Urothelium cell line (cell line): ENCODE results near the gene PANX1.
A peak's percentile ranks its signal among the peaks of the same experiment; 100 is the strongest.
"Not testable (repeated sequence)": the region's sequence is repeated elsewhere in the genome, so short reads cannot be mapped to it uniquely, and the experiment has no call there.

Experiments
- DNase-seq: peaks from one replicate; pipeline ENCODE4 v3.0.0; 2011; ENCODE audit warnings: low spot score, mixed read lengths
- FAIRE-seq: peaks from 2 replicates; lab custom pipeline; 2011; peaks lifted over from hg19 to GRCh38; lab: Jason Lieb, UNC

PANX1 gene

DNA sequence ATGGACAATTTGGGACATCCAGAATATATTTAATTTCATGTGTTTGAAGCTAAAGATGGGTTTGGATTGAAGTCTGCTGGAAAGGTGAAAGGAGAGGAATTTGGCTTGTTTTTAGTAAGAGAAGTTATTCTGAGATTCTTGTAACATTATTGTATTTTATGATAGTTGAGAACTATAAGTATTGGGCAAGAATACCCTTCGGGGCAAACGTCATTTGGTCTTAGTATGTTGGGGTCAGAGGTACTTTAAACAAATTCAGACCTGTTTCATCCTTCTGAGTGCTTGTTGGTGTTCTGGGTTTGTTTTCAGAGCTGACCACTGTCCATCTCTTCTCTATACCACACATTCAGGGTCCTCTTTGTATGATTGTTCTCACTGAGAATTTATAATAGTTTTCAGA, 19.5 kb downstream of the PANX1 start:
- no peak for FAIRE-seq
- DNase-seq: no peak

DNA sequence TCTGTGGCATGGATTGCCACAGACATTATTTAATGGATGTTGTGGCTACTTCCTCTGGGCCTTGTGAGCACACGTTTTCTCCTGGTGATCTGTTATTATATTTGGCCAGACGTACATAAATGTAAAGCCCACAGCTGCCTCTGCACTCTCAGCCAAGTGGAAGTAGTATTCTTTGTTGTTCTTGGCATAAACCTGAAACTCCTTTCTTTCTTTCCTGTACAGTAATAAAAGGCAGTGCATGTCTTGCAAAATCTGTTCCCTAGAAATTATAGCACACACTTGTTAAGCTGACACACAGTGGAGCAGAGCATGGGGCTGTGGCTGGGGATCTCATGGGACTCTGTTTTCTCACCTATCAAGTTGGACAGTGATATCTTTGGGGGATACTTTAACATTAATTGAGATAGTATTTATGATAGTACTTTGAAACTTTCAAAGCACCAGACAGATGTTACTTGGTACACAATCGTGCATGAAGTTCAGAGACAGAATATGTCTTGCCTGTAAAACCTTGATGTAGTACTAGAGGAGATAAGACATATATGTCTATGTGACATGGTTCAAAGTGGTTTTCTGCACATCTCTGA, 20.9 kb downstream of the PANX1 start:
- FAIRE-seq: no peak

DNA sequence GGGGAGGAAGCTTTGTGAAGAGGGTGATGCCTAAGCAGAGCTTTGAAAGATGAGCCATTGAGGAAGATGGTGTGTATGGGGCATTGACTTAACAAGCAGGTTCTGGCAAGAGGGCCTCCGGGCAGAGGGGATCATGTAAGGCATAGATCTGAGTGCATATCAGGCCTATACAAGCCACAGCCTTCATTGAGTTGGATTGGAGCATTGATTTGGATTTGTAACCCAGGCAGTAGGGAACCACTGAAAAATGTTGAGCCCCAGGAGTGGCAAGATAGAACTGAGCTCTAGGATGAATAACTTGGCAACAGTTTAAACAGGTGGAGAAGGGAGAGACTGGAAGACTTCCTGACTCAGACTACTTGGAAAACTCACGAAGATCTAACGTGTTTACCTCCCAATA, 21.4 kb downstream of the PANX1 start:
- no peak for FAIRE-seq
- DNase-seq: no peak

More for the DNA sequence above, 20.9 kb downstream of the PANX1 start:
- no peak for DNase-seq

DNA sequence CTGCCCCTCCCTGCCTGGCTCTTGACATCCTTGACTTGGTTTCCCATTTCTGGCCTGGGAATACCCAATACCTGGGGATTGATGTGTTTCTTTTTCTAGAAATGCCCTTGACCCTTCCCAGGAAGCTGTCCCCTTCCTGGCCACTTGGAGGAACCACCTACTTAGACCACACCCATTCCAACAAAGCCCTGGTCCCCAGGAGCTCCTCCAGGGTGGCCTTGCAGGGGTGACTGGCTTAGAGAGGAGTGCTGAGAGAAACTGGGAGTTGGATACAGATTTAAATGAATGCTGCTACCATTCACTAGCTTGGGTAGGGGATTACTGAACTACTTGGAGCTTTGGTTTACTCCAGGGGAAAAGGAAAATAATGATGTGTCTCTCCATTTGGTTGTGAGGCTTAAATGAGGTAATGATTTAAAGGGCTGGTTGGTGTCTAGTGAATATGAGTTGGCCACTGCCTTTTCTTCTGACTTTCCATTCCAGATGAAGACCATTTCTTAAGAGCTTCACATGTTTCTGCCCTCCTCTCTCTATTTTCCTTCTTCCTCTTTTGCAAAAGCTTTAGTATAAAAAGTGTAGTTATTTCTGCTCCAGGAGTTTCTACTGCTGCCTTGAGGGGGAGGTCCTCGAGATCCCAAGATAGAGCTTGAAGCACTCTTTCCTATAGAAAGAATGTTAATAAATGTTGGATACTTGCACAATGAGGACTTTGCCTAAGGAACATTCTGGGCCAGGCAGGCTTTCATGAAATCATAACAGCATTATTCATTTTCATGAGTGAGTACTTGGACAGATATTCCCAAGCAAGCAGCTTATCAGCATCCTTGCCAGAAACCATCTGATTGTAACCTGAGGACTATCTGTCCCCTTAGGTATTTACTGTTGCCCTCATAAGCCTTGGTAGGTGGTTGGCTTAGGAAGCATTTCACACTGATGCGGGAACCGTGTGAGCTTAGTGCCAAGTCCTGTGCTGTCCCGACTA, 22.4 kb downstream of the PANX1 start:
- DNase-seq: no peak
- FAIRE-seq: no peak

DNA sequence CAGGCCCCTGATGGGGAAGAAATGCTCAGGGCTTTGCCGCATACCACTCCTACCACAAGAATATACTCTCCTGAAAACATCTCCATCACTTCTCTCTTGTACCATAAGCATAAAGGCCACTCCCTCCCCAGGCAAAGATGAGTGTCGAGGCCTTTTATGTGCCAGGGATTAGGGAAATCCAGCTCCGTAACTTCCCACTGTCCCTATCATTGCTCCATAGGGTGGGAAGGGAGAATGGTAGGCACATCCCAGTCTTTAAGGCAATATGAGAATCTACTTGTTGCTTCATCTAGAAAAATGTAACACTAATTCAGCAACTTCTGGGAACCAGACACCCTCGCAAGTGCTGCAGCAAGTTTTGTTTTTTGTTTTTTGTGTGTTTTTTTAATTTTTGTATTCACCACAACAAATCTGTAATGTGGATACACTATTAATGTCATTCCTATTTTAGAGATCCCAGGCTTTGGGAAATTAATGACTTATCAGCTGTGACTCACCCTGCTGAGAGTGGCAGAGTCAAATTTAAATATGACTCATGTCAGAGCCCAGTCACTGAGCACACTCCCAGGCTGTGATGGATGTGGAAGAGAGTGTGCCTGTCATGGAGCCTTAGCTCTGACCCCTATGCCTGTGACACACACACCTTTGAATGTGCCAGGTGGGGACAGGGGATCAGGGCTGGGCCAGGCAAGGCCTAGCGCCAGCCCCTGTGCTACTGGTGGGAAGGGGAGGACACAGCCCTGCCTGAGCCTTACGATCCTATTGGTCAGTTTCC, 23.4 kb downstream of the PANX1 start:
- peak; percentile 91 for DNase-seq
- FAIRE-seq: no peak

DNA sequence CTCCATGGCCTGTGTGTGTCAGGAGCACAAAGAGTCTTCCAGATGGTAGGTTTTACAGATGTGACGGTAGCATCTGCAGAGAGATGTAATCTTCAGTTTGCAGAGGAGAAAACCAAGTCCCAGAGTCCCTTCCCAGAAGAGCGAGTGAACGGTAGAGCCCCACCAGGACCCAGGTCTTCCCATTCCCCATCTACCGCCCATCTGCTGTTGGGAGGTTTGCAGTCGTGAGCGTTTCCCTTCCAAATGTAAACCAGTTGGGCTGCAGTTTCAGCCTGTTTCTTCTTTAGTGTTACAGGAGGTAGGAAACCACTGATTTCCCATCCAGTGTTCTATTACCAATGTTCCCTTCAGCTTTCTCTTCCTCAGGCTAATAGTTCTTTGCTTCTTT, 24.0 kb downstream of the PANX1 start:
- no peak for DNase-seq
- no peak for FAIRE-seq

DNA sequence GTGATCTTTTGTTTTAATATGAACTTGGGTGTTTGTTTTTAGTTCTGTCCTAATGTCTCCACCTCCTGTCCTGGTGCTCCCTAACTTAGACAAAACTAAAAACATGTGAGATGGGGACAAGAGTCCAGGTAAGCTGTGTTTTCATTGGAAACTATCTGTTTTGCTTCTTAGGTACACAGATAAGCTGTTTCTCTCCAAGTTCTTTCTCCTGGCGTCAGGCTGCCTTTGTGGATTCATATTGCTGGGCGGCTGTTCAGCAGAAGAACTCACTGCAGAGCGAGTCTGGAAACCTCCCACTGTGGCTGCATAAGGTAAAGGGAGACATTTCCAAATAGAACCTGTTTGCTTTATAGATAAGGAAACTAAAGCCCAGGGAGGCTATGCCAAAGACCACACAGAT, 24.7 kb downstream of the PANX1 start:
- DNase-seq (no peak), FAIRE-seq (no peak)

DNA sequence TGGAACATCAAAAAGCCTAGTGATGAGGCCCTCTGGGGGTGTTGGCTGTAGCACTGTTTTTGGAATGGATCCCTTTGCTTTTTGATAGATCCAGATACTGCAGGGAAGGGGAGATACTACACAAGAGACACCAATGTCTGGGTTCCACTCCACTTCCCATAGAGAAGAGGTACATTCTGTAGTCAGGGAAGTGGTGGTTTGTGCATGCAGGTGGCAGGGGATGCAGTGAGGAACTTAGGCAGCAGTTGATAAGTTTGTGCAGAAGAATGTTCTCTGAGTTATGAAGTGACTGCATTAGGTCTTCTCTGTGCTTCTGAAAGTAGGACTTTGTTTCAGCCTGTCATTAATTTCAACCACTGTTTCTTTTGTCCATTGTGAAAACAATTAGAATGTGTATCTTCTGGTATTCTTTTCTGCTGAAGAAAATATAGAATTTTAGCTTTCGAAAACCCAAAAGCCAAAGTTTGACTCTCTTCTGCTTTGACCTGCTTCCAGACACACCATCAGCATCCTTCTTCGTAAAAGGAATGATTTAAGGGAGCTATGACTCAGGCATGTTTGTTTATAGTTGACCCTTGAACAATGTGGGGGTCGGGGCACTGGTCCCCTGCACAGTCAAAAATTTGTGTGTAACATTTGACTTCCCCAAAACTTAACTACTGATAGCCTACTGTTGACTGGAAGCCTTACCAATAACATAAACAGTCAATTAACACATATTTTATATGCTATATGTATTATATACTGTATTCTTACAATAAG, 25.6 kb downstream of the PANX1 start:
- DNase-seq: no peak
- FAIRE-seq: no peak

DNA sequence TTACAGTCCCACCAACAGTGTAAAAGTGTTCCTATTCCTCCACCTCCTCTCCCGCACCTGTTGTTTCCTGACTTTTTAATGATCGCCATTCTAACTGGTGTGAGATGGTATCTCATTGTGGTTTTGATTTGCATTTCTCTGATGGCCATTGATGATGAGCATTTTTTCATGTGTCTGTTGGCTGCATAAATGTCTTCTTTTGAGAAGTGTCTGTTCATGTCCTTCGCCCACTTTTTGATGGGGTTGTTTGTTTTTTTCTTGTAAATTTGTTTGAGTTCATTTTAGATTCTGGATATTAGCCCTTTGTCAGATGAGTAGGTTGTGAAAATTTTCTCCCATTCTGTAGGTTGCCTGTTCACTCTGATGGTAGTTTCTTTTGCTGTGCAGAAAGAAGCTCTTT, 28.7 kb downstream of the PANX1 start:
- FAIRE-seq, DNase-seq: not testable (repeated sequence)

DNA sequence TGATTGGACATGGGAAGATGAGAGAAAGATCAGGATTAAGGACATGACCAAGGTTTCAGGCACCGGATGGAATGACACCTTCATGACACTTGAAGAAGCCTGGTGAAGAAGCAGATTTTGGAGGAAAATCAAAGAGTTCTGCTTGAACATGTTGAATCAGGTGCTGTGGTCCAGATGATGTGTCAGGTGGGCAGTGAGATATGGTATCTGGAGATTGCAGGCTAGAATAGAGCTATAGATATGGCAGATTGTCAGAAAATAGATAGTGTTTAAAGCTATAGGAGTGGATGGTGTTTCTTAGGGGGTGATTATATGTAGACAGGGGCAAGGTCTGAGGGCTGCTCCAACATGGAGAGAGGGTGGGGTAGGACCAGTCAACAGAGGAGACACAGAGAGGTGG, 40.2 kb downstream of the PANX1 start:
- FAIRE-seq (no peak), DNase-seq (no peak)

DNA sequence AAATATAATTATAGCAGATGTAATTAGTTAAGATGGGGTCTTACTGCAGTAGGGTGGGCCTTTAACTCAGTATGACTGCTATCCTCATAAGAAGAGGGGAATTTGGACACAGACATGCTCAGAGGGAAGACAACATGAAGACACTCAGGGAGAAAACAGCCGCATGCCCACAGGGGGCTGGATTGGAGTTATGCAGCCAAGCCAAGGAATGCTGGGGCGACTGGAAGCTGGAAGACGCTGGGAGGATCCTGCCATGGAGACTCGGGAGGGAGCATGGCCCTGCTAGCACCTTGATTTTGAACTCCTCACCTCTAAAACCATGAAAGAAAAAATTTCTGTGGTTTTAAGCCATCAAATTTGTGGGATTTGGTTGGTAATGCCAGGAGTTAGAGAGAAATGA, 40.9 kb downstream of the PANX1 start:
- no peak for FAIRE-seq
- DNase-seq: no peak

DNA sequence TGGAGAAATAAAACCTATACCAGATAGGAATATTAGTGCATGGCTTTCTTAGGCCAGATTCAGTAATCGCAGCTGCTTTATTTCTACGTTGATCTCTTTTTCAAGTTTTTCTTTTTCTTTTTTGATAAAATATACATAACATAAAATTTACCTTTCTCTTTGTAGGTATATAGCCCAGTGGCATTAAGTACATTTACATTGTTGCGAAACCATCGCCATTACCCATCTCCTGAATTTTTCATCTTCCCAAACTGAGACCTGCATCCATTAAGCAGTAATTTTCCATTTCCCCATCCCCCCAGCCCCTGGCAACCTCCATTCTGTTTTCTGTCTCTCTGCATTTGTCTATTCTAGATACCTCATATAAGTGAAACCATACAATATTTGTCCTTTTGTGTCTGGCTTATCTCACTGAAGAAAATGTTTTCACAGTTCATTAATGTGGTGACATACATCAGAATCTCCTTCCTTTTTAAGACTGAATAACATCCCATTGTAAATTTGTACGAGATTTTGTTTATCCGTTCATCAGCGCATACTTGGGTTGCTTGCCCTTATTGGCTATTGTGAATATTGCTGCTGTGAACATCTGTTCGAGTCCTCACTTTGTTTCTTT, 41.4 kb downstream of the PANX1 start:
- FAIRE-seq: no peak
- DNase-seq: no peak

DNA sequence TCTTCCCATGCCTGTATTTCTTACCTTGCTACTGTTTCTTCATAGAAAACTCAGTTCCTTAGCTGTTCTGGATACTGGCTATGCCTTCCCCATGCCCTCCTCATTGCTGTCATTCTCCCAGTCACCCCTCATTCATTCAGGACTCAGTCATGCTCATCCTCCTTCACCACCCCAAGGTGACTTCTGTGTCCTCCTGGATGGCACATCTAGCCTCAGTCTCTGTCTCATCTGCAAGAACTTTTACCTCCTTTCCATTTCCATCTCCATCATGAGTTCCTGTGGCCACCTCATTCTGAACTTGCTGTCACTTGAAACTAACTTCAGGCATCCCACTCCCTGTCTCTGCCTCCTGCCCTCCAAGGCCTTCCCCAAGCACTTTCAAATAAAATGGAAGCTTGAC, 42.3 kb downstream of the PANX1 start:
- no peak for FAIRE-seq
- DNase-seq: no peak

DNA sequence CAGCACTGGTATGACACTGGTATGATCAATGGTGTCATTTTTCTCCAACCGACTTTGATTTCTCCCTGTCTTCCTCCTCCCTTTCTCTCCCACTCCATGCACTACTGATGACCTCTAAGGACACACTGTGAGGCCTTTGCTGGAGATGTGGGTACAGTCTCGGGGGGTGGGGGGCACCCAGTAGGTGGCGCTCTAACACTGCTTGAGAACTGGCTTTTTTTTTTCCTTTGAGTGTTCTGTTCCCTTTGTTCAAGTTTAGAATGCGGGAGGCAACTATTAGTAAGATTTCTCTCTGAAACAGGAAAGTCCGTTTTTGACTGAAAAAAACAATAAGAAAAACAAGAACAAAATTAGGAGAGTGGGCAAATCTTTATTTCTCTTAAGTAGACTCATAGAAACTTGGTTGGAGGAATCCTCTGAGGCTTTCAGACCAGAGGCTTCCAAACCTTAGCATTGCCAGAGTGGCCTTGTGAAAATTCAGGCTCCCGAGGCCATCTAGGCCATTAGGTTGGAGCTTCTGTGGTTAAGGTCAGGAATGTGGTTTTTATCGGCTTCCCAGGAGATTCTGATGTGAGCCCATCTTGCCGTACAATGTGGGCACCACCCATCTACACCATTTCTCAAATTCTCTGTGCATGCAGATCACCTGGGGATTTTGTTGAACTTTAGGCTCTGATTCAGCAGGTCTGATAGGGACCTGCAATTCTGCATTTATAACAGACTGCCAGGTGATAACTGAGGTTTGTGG, 43.2 kb downstream of the PANX1 start:
- DNase-seq (peak; percentile 54), FAIRE-seq (no peak)

DNA sequence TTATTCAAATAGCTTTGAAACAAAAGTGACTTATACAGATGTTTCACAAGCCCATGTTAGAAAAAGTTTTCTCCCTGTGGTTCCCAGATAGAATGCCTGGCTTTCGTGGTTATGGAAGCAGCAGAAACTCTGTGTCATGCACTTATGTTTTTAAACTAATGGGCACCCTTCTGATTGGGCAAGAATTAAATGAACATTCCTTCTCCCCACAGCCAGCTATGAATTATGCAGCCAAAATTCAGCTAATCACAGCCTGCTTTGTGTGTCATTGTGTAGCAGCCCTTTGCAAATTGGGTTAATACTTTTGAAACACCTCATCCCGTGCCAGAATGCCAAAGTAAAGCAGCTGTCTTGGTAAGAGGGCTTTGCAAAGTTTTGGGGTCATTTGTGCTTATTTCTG, 46.9 kb downstream of the PANX1 start:
- no peak for FAIRE-seq

DNA sequence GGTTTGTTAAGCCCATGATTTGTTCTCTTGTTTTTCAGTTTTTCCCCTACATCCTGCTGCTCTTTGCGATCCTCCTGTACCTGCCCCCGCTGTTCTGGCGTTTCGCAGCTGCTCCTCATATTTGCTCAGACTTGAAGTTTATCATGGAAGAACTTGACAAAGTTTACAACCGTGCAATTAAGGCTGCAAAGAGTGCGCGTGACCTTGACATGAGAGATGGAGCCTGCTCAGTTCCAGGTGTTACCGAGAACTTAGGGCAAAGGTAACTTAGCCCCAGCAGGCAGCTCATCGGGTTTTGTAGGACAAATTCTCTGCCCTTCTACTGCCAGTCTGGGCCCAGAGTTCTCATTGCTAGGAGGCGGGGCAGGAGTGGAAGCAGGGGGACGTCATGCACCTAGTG, 49.7 kb downstream of the PANX1 start:
- FAIRE-seq: no peak
- no peak for DNase-seq

More for the DNA sequence above, 46.9 kb downstream of the PANX1 start:
- no peak for DNase-seq

DNA sequence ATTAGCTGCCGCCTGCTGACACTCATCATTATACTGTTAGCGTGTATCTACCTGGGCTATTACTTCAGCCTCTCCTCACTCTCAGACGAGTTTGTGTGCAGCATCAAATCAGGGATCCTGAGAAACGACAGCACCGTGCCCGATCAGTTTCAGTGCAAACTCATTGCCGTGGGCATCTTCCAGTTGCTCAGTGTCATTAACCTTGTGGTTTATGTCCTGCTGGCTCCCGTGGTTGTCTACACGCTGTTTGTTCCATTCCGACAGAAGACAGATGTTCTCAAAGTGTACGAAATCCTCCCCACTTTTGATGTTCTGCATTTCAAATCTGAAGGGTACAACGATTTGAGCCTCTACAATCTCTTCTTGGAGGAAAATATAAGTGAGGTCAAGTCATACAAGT, 51.1 kb downstream of the PANX1 start:
- FAIRE-seq (no peak), DNase-seq (no peak)

DNA sequence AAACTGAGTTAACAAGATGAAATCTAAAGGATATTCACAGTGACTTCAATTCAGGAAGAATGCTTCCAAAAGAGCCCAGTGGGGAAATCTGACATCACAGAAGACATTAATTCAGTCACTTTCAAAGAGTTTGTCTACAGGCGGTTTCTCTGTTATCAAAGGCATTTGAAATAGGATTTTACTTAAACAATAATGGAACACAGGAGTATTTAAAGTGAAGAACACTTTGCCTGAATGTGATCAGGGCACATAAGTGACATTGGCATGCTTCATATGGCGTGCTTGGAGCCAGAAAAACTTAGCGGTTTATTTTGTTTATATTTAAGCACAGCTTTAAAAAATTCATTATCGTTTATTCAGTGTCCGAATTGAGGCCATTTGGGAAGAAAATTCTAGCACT, 52.9 kb downstream of the PANX1 start:
- DNase-seq (no peak), FAIRE-seq (no peak)

DNA sequence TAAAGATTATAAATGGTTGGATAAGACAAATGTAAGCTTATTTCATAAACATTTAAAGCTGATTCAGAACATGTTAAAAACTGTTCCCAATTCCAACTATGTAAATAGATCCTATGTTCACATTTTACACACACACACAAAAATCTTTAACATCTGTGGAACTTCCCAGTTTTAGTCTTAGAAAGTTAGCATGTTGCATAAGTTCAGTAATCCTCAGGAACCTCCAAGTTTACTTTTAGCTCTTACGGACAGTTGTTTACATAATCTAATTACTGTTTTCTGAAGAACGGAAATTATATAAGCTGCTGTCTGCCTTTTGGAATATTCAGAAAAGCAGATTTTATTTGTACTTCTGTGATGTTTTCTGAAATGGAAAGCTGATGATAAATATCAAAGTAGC, 53.3 kb downstream of the PANX1 start:
- no peak for DNase-seq
- FAIRE-seq: no peak
